Mucosa of rectum (tissue), 2 donors: Measurements from ENCODE around the gene GAGE10.

Experiments used
- H3K27ac ChIP-seq, 2 donors: one replicate each; pipeline ENCODE4 v1.7.0; 2013; ENCODE audit warnings: inconsistent platforms in 2 of 2, low read depth in 2 of 2, low read length in 2 of 2
- H3K27me3 ChIP-seq, 2 donors: one replicate each; pipeline ENCODE4 v1.7.0; 2013; ENCODE audit warnings: low read length in 2 of 2; ENCODE audit not compliant: control insufficient read depth in 2 of 2, insufficient read depth in 2 of 2
- H3K36me3 ChIP-seq, 2 donors: one replicate each; pipeline ENCODE4 v1.7.0; 2013; ENCODE audit warnings: low read length in 2 of 2; ENCODE audit not compliant: control insufficient read depth in 2 of 2, insufficient read depth in 2 of 2
- H3K4me1 ChIP-seq, 2 donors: one replicate each; pipeline ENCODE4 v1.7.0; 2013; ENCODE audit warnings: low read length in 2 of 2, mild to moderate bottlenecking in 1 of 2; ENCODE audit not compliant: control insufficient read depth in 2 of 2, insufficient read depth in 2 of 2
- H3K4me3 ChIP-seq, 2 donors: one replicate each; pipeline ENCODE4 v1.7.0; 2013; ENCODE audit warnings: low read length in 2 of 2
- H3K9ac ChIP-seq, 2 donors: one replicate each; pipeline ENCODE4 v1.7.0; 2013; ENCODE audit warnings: low read length in 2 of 2, low read depth in 1 of 2, mild to moderate bottlenecking in 1 of 2
- H3K9me3 ChIP-seq, 2 donors: one replicate each; pipeline ENCODE4 v1.7.0; 2013; ENCODE audit warnings: low read length in 2 of 2; ENCODE audit not compliant: control insufficient read depth in 2 of 2
- donor health status: healthy.
- donor health status: Normal muscosa, but diverticular disease.

GAGE10 gene

GRCh38 chrX:49276207-49276606, 27.2 kb upstream of the GAGE10 start:
- Histone ChIP-seq H3K4me1 (peaks cover 9% of the 10 kb centered on the region in 2 donors), H3K27me3 (no peaks in the 10 kb centered on the region), H3K9me3 (no peaks in the 10 kb centered on the region), H3K9ac (no peak overlapping the region), H3K36me3 (no peaks in the 10 kb centered on the region), H3K27ac (no peak overlapping the region), H3K4me3 (no peak overlapping the region)

- H3K27ac ChIP-seq = no peak overlapping the region
These were observed 26.5 kb upstream of the GAGE10 start for GRCh38 chrX:49276671-49277534.

GRCh38 chrX:49277535-49277830, 26.0 kb upstream of the GAGE10 start:
- Histone ChIP-seq H3K9me3 (no peaks in the 10 kb centered on the region), H3K4me3 (no peak overlapping the region), H3K36me3 (no peaks in the 10 kb centered on the region), H3K27ac (no peak overlapping the region), H3K4me1 (peaks cover 0 to under 1% of the 10 kb centered on the region in 2 donors), H3K9ac (no peak overlapping the region), H3K27me3 (peaks cover 0 to under 1% of the 10 kb centered on the region in 2 donors)

More at GRCh38 chrX:49276671-49277534, 26.5 kb upstream of the GAGE10 start:
- no peaks in the 10 kb centered on the region for H3K9me3 ChIP-seq
- no peaks in the 10 kb centered on the region for H3K36me3 ChIP-seq
- H3K27me3 ChIP-seq = no peaks in the 10 kb centered on the region
- H3K4me3 ChIP-seq = no peak overlapping the region
- H3K9ac ChIP-seq = no peak overlapping the region
- peaks cover 3 to 5% of the 10 kb centered on the region in 2 donors for H3K4me1 ChIP-seq

GRCh38 chrX:49278081-49278480, 25.4 kb upstream of the GAGE10 start:
- Histone ChIP-seq H3K4me3 (no peak overlapping the region), H3K9me3 (no peaks in the 10 kb centered on the region), H3K4me1 (no peaks in the 10 kb centered on the region), H3K9ac (no peak overlapping the region), H3K27ac (no peak overlapping the region), H3K36me3 (no peaks in the 10 kb centered on the region), H3K27me3 (peaks cover 0 to 2% of the 10 kb centered on the region in 2 donors)

GRCh38 chrX:49282647-49283011, 20.8 kb upstream of the GAGE10 start:
- H3K27me3 ChIP-seq = peaks cover 0 to 2% of the 10 kb centered on the region in 2 donors
- H3K9ac ChIP-seq = no peak overlapping the region
- H3K4me1 ChIP-seq = no peaks in the 10 kb centered on the region

GRCh38 chrX:49284212-49284611, 19.2 kb upstream of the GAGE10 start:
- Histone ChIP-seq H3K9ac (no peak overlapping the region), H3K4me3 (no peak overlapping the region), H3K27me3 (peaks cover 0 to 2% of the 10 kb centered on the region in 2 donors), H3K9me3 (no peaks in the 10 kb centered on the region), H3K4me1 (no peaks in the 10 kb centered on the region), H3K36me3 (no peaks in the 10 kb centered on the region), H3K27ac (no peak overlapping the region)

More at GRCh38 chrX:49282647-49283011, 20.8 kb upstream of the GAGE10 start:
- H3K4me3 ChIP-seq = no peak overlapping the region
- H3K27ac ChIP-seq = no peak overlapping the region
- H3K36me3 ChIP-seq = no peaks in the 10 kb centered on the region
- no peaks in the 10 kb centered on the region for H3K9me3 ChIP-seq

GRCh38 chrX:49286136-49286535, 17.3 kb upstream of the GAGE10 start:
- Histone ChIP-seq H3K36me3 (no peaks in the 10 kb centered on the region), H3K4me3 (no peak overlapping the region), H3K27me3 (peaks cover 0 to 2% of the 10 kb centered on the region in 2 donors), H3K9me3 (no peaks in the 10 kb centered on the region), H3K9ac (no peak overlapping the region), H3K27ac (no peak overlapping the region), H3K4me1 (no peaks in the 10 kb centered on the region)

- no peak overlapping the region for H3K27ac ChIP-seq
- peaks cover 0 to 2% of the 10 kb centered on the region in 2 donors for H3K27me3 ChIP-seq
- no peak overlapping the region for H3K4me3 ChIP-seq
- H3K9me3 ChIP-seq = no peaks in the 10 kb centered on the region
- H3K9ac ChIP-seq = no peak overlapping the region
- no peaks in the 10 kb centered on the region for H3K36me3 ChIP-seq
- H3K4me1 ChIP-seq = no peaks in the 10 kb centered on the region
These were observed 16.9 kb upstream of the GAGE10 start for GRCh38 chrX:49286581-49286980.

GRCh38 chrX:49287665-49288064, 15.8 kb upstream of the GAGE10 start:
- no peak overlapping the region for H3K4me3 ChIP-seq
- H3K9ac ChIP-seq = no peak overlapping the region
- no peaks in the 10 kb centered on the region for H3K9me3 ChIP-seq
- no peak overlapping the region for H3K27ac ChIP-seq
- H3K27me3 ChIP-seq = peaks cover 0 to under 1% of the 10 kb centered on the region in 2 donors
- H3K4me1 ChIP-seq = no peaks in the 10 kb centered on the region
- H3K36me3 ChIP-seq = no peaks in the 10 kb centered on the region

GRCh38 chrX:49290215-49290614, 13.2 kb upstream of the GAGE10 start:
- Histone ChIP-seq H3K27me3 (no peaks in the 10 kb centered on the region), H3K27ac (no peak overlapping the region), H3K36me3 (no peaks in the 10 kb centered on the region), H3K4me3 (no peak overlapping the region), H3K9ac (no peak overlapping the region), H3K4me1 (no peaks in the 10 kb centered on the region), H3K9me3 (no peaks in the 10 kb centered on the region)
